ENCODE results near the gene PACC1.
"Not testable (repeated sequence)": the region's sequence is repeated elsewhere in the genome, so short reads cannot be mapped to it uniquely, and the experiment has no call there.

Gene PACC1

GRCh38 chr1:212395678-212396437, 18.8 kb downstream of the PACC1 start:
- DNase-seq (ENCODE audit: low read depth), result not testable (repeated sequence)

- DNase-seq (ENCODE audit: low read depth), result no peak
These were observed 25.5 kb downstream of the PACC1 start for GRCh38 chr1:212388985-212389716.

- DNase-seq (ENCODE audit: low read depth), result no peak
These were observed 28.7 kb downstream of the PACC1 start for GRCh38 chr1:212386029-212386428.

- DNase-seq (ENCODE audit: low read depth), result no peak
These were observed 33.2 kb downstream of the PACC1 start for GRCh38 chr1:212381397-212382035.

GRCh38 chr1:212379366-212379765, 35.3 kb downstream of the PACC1 start:
- DNase-seq (ENCODE audit: low read depth), result no peak

GRCh38 chr1:212377644-212378043, 37.0 kb downstream of the PACC1 start:
- DNase-seq (ENCODE audit: low read depth), result no peak

GRCh38 chr1:212375986-212376385, 38.7 kb downstream of the PACC1 start:
- DNase-seq (ENCODE audit: low read depth), result no peak

GRCh38 chr1:212368073-212368484, 46.6 kb downstream of the PACC1 start:
- no peak for DNase-seq (ENCODE audit: low read depth)

- DNase-seq (ENCODE audit: low read depth), result no peak
These were observed 47.1 kb downstream of the PACC1 start for GRCh38 chr1:212367474-212368072.

- no peak for DNase-seq (ENCODE audit: low read depth)
These were observed 47.8 kb downstream of the PACC1 start for GRCh38 chr1:212366901-212367300.

- no peak for DNase-seq (ENCODE audit: low read depth)
These were observed 49.7 kb downstream of the PACC1 start for GRCh38 chr1:212364985-212365384.

GRCh38 chr1:212359794-212360479, 54.7 kb downstream of the PACC1 start:
- DNase-seq (ENCODE audit: low read depth), result no peak

- no peak for DNase-seq (ENCODE audit: low read depth)
These were observed 59.3 kb downstream of the PACC1 start for GRCh38 chr1:212355230-212355969.

- DNase-seq (ENCODE audit: low read depth), result no peak
These were observed 60.2 kb downstream of the PACC1 start for GRCh38 chr1:212354464-212354863.

GRCh38 chr1:212353181-212353580, 61.5 kb downstream of the PACC1 start:
- no peak for DNase-seq (ENCODE audit: low read depth)

GRCh38 chr1:212351588-212352362, 62.9 kb downstream of the PACC1 start:
- no peak for DNase-seq (ENCODE audit: low read depth)

- DNase-seq (ENCODE audit: low read depth), result no peak
These were observed 68.1 kb downstream of the PACC1 start for GRCh38 chr1:212346601-212347000.

- no peak for DNase-seq (ENCODE audit: low read depth)
These were observed 69.8 kb downstream of the PACC1 start for GRCh38 chr1:212344905-212345304.

GRCh38 chr1:212341090-212341489, 73.6 kb downstream of the PACC1 start:
- DNase-seq (ENCODE audit: low read depth), result no peak

GRCh38 chr1:212329105-212329504, 85.6 kb downstream of the PACC1 start:
- DNase-seq (ENCODE audit: low read depth), result no peak
